ENCODE data around the gene DDIT4L. TPM values are rescaled to one million over a fixed set of nuclear protein-coding genes. Genes with fewer than 3 reads are reported as not detected.
"Not testable (repeated sequence)": the region's sequence is repeated elsewhere in the genome, so short reads cannot be mapped to it uniquely, and the experiment has no call there.

DDIT4L gene
- total RNA-seq, 1 experiment from 2014 or later = 2.1 TPM

DNA sequence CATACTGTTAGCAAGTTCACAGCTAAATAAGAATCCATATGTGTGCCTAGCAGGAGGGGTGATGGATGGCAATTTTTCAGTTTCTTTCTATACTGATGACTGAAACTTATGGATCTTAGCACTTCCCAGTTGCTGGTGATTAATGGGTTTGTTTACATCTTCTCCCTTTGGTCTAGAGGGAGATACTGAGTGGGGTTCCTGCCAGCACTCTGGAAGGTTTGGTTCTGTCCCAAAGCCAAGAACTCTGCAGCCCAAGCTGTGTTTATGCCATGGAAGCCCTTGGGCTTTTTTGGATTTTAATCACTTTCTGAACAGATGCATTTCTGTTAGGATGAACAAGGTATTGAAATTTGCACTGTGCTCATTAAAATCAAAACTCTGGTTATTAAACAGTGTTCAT, 43.5 kb downstream of the DDIT4L start:
- Histone ChIP-seq H3K9me3 (ENCODE audit: control insufficient read depth, low read depth, low read length) (no peaks in the 10 kb centered on the region), H4K91ac (ENCODE audit: insufficient read length, low read depth, low read length) (no peak overlapping the region), H2BK120ac (ENCODE audit: low read depth, low read length, poor library complexity, severe bottlenecking) (no peak overlapping the region), H3K23ac (ENCODE audit: insufficient read length, low read depth, low read length) (no peak overlapping the region), H3K23me2 (ENCODE audit: insufficient read length, low read depth, low read length, poor library complexity, severe bottlenecking) (no peaks in the 10 kb centered on the region), H4K5ac (ENCODE audit: insufficient read length, low read depth, low read length) (no peak overlapping the region), H3K4me1 (ENCODE audit: insufficient read depth, low read length) (no peaks in the 10 kb centered on the region), H3K4me2 (ENCODE audit: insufficient read depth, insufficient read length, low read length) (no peak overlapping the region), H2BK12ac (ENCODE audit: insufficient read length, low read depth, low read length) (no peak overlapping the region), H3K27me3 (ENCODE audit: insufficient read depth, low read length) (no peaks in the 10 kb centered on the region), H3K18ac (ENCODE audit: insufficient read length, low read depth, low read length) (no peak overlapping the region), H3K14ac (ENCODE audit: insufficient read depth, low read length) (no peak overlapping the region), H2BK5ac (ENCODE audit: insufficient read length, low read length) (no peak overlapping the region), H3K79me1 (ENCODE audit: insufficient read depth, low read depth, low read length, poor library complexity, severe bottlenecking) (no peaks in the 10 kb centered on the region), H4K8ac (replicated peaks; ENCODE audit: insufficient read length, low read depth, low read length) (no peak overlapping the region), H3T11ph (ENCODE audit: low read length) (no peak overlapping the region), H2BK15ac (ENCODE audit: low read depth, low read length) (no peak overlapping the region), H2AFZ (ENCODE audit: low read length) (no peak overlapping the region), H3K27ac (ENCODE audit: insufficient read length, low read depth, low read length) (no peak overlapping the region), H3K56ac (ENCODE audit: insufficient read length, low read depth, low read length) (no peak overlapping the region), H2BK20ac (ENCODE audit: low read depth, low read length, poor library complexity, severe bottlenecking) (no peak overlapping the region), H3K9ac (ENCODE audit: extremely low read depth, insufficient read length, low read length) (no peak overlapping the region), H4K20me1 (ENCODE audit: control insufficient read depth, insufficient read depth, insufficient read length) (no peaks in the 10 kb centered on the region), H2AK5ac (ENCODE audit: insufficient read length, low read length) (no peak overlapping the region), H3K79me2 (ENCODE audit: insufficient read depth, low read length) (no peaks in the 10 kb centered on the region), H3K4ac (ENCODE audit: low read depth, low read length) (no peak overlapping the region)
- Mint-ChIP-seq H3K4me1 (no peaks in the 10 kb centered on the region), H3K36me3 (ENCODE audit: insufficient read depth in 1 of 3, low read depth in 3 of 3) (no peaks in the 10 kb centered on the region), H3K4me3 (no peak overlapping the region), H3K9me3 (peaks cover 0 to 4% of the 10 kb centered on the region in 2 experiments; a peak in 2 of 5 replicates), H3K27me3 (ENCODE audit: low read depth) (no peaks in the 10 kb centered on the region), H3K27ac (no peak overlapping the region)
- TF ChIP-seq, protein P1, sequence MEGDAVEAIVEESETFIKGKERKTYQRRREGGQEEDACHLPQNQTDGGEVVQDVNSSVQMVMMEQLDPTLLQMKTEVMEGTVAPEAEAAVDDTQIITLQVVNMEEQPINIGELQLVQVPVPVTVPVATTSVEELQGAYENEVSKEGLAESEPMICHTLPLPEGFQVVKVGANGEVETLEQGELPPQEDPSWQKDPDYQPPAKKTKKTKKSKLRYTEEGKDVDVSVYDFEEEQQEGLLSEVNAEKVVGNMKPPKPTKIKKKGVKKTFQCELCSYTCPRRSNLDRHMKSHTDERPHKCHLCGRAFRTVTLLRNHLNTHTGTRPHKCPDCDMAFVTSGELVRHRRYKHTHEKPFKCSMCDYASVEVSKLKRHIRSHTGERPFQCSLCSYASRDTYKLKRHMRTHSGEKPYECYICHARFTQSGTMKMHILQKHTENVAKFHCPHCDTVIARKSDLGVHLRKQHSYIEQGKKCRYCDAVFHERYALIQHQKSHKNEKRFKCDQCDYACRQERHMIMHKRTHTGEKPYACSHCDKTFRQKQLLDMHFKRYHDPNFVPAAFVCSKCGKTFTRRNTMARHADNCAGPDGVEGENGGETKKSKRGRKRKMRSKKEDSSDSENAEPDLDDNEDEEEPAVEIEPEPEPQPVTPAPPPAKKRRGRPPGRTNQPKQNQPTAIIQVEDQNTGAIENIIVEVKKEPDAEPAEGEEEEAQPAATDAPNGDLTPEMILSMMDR (conservative IDR thresholded peaks at IDR 0.05) = no peak
- no peak for DNase-seq

DNA sequence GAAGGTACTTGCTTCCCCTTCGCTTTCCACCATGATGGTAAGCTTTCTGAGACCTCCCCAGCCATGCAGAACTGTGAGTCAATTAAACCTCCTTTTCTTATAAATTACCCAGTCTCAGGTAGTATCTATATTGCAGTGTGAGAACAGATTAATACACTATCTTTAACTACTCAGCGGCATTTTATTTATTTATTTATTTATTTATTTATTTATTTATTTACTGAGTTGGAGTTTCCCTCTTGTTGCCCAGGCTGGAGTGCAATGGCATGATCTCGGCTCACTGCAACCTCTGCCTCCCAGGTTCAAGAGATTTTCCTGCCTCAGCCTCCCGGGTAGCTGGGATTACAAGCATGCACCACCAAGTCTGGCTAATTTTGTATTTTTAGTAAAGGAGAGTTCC, 52.9 kb downstream of the DDIT4L start:
- not testable (repeated sequence) for H3K79me2 ChIP-seq (ENCODE audit: insufficient read depth, low read length); H3K9ac ChIP-seq (ENCODE audit: extremely low read depth, insufficient read length, low read length); DNase-seq; H4K91ac ChIP-seq (ENCODE audit: insufficient read length, low read depth, low read length); H4K8ac ChIP-seq (replicated peaks; ENCODE audit: insufficient read length, low read depth, low read length); H3K56ac ChIP-seq (ENCODE audit: insufficient read length, low read depth, low read length); H2AK5ac ChIP-seq (ENCODE audit: insufficient read length, low read length); H2BK15ac ChIP-seq (ENCODE audit: low read depth, low read length); H3K4me2 ChIP-seq (ENCODE audit: insufficient read depth, insufficient read length, low read length); H2BK20ac ChIP-seq (ENCODE audit: low read depth, low read length, poor library complexity, severe bottlenecking); H3K27me3 Mint-ChIP-seq (ENCODE audit: low read depth); H3K4me1 ChIP-seq (ENCODE audit: insufficient read depth, low read length); H3K18ac ChIP-seq (ENCODE audit: insufficient read length, low read depth, low read length); H3K23ac ChIP-seq (ENCODE audit: insufficient read length, low read depth, low read length); H2AFZ ChIP-seq (ENCODE audit: low read length); H3K4ac ChIP-seq (ENCODE audit: low read depth, low read length); H3K27ac ChIP-seq (ENCODE audit: insufficient read length, low read depth, low read length); H3T11ph ChIP-seq (ENCODE audit: low read length); H3K27me3 ChIP-seq (ENCODE audit: insufficient read depth, low read length); H3K79me1 ChIP-seq (ENCODE audit: insufficient read depth, low read depth, low read length, poor library complexity, severe bottlenecking); H3K23me2 ChIP-seq (ENCODE audit: insufficient read length, low read depth, low read length, poor library complexity, severe bottlenecking); H2BK120ac ChIP-seq (ENCODE audit: low read depth, low read length, poor library complexity, severe bottlenecking); H4K20me1 ChIP-seq (ENCODE audit: control insufficient read depth, insufficient read depth, insufficient read length); H2BK12ac ChIP-seq (ENCODE audit: insufficient read length, low read depth, low read length); H3K4me1 Mint-ChIP-seq; H3K14ac ChIP-seq (ENCODE audit: insufficient read depth, low read length); H3K9me3 ChIP-seq (ENCODE audit: control insufficient read depth, low read depth, low read length); H2BK5ac ChIP-seq (ENCODE audit: insufficient read length, low read length); H4K5ac ChIP-seq (ENCODE audit: insufficient read length, low read depth, low read length); H3K27ac Mint-ChIP-seq; H3K4me3 Mint-ChIP-seq
- H3K9me3 Mint-ChIP-seq = peaks cover 18 to 20% of the 10 kb centered on the region in 2 experiments
- WGBS (ENCODE audit: extremely low coverage, insufficient read length, low lambda C conversion rate) = no CpG with 5 or more reads among the region's 4 CpGs
- peaks cover 10 to 18% (median 12%) of the 10 kb centered on the region in 3 experiments for H3K36me3 Mint-ChIP-seq (ENCODE audit: insufficient read depth in 1 of 3, low read depth in 3 of 3)
